ENCODE results near the gene ERVMER34-1.

Gene ERVMER34-1

DNA sequence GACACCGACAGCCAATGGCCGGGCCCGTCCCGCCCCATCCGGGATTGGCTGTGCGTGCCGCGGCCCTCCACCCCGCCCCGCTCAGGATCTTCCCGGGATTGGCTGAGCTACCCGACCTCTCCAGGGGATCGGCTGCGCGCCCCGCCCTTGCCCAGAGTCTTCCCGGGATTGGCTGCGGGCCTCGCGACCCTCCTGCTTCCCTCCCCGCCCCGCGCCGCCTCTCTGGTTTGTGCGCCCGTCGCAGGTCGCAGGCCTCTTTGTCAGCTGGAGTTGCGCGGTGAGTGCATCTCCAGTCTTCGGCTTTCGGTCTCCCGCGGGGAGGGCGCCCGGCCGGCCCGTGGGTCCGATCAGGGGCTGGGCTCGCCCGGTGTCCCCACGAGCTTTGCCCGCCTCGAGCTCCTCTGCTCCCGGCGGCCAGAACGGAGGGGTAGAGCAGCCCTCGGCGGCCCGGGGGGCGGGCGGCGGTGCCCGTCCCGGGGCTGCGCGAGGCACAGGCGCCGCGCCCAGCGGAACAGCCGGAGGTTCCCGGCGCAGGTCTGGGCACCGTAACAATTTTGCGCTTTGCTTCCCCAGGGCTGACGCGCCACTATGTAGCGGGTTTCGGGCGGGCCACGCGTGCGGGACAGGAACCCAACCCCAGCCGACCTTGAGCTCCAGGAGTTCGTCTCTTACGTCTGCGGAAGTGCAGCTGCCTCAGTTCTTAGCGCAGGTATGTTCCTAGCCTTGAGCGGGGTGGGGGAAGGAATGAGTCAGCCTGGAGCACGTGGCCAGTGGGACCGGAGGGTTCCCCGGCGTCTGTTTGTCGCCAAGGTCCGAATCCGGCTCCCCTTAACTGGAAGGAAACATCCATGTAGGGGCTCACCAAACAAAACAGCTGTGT is 38.7 kb downstream of the ERVMER34-1 start:
- TF ChIP-seq EZH2phosphoT487 (IDR thresholded peaks at IDR 0.05; ENCODE audit: low read depth), result no peak
- TF ChIP-seq, protein P1, sequence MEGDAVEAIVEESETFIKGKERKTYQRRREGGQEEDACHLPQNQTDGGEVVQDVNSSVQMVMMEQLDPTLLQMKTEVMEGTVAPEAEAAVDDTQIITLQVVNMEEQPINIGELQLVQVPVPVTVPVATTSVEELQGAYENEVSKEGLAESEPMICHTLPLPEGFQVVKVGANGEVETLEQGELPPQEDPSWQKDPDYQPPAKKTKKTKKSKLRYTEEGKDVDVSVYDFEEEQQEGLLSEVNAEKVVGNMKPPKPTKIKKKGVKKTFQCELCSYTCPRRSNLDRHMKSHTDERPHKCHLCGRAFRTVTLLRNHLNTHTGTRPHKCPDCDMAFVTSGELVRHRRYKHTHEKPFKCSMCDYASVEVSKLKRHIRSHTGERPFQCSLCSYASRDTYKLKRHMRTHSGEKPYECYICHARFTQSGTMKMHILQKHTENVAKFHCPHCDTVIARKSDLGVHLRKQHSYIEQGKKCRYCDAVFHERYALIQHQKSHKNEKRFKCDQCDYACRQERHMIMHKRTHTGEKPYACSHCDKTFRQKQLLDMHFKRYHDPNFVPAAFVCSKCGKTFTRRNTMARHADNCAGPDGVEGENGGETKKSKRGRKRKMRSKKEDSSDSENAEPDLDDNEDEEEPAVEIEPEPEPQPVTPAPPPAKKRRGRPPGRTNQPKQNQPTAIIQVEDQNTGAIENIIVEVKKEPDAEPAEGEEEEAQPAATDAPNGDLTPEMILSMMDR (IDR thresholded peaks at IDR 0.05; ENCODE audit: low read depth, low read length), result no peak
- H3K27ac ChIP-seq (ENCODE audit: low read length), result peak overlapping the region; percentile 85
- no peak overlapping the region for H2AFZ ChIP-seq (ENCODE audit: low read depth, low read length)
- H3K27me3 ChIP-seq (ENCODE audit: low read depth, low read length), result no peaks in the 10 kb centered on the region
- H4K20me1 ChIP-seq (ENCODE audit: insufficient read depth, low read length), result peaks cover 20% of the 10 kb centered on the region
- H3K9me3 ChIP-seq (ENCODE audit: insufficient read depth, low read length), result no peaks in the 10 kb centered on the region
- peak overlapping the region; percentile 89 for H3K4me3 ChIP-seq (ENCODE audit: low read length)
- H3K4me2 ChIP-seq (ENCODE audit: low read length), result peak overlapping the region; percentile 99
- peaks cover 69% of the 10 kb centered on the region for H3K4me1 ChIP-seq (ENCODE audit: low read length)
- peaks cover 42% of the 10 kb centered on the region for H3K36me3 ChIP-seq (replicated peaks; ENCODE audit: low read depth, low read length)
- peaks cover 45% of the 10 kb centered on the region for H3K79me2 ChIP-seq (ENCODE audit: low read length)
- peak overlapping the region; percentile 96 for H3K9ac ChIP-seq (ENCODE audit: low read length)

DNA sequence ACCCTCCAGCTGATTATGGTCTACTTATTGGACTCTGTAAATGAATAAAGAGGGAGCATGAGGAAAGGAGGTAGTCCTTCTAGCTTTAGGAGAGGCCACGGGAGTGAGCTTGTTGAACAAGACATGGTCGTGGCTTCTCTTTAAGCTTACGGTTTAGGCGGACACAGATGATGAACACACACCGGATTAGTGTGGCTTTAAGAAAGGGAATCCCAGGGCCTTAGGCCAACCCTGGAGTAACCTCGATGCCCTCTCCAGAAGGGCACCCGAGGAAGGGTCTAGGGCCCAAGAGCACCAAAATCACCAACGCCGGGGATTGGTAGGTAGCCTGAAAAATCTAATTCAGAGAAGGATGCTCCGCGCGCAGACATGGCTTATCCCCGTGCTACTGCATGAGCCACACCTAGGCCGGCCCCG is 39.4 kb downstream of the ERVMER34-1 start:
- Histone ChIP-seq H3K9ac (ENCODE audit: low read length) (peak overlapping the region; percentile 58), H3K4me3 (ENCODE audit: low read length) (peak overlapping the region; percentile 89)

DNA sequence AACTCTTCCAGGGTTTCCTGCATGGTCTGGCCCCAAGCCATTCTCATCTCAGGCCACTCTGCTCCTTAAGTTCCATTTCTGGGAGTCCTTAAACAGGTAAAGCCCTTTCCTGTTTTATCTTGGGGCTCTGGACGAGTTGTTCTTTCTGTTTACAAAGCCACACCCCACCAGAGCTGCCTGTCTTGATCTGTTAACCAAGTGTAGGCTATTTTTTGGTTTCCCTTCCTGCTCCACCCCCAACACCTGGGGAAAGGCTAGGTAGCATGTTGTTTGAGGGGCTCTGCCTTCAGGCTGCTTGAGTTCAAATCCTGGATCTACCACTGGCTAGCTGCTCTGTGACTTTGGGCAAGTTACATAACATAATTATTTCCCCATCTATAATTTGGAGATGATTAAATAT is 40.0 kb downstream of the ERVMER34-1 start:
- Histone ChIP-seq H3K79me2 (ENCODE audit: low read length) (peaks cover 42% of the 10 kb centered on the region), H3K27me3 (ENCODE audit: low read depth, low read length) (no peaks in the 10 kb centered on the region), H3K4me1 (ENCODE audit: low read length) (peaks cover 58% of the 10 kb centered on the region), H3K9ac (ENCODE audit: low read length) (peak overlapping the region; percentile 58), H4K20me1 (ENCODE audit: insufficient read depth, low read length) (peaks cover 13% of the 10 kb centered on the region), H3K27ac (ENCODE audit: low read length) (peak overlapping the region; percentile 28), H3K9me3 (ENCODE audit: insufficient read depth, low read length) (no peaks in the 10 kb centered on the region), H3K4me2 (ENCODE audit: low read length) (peak overlapping the region; percentile 80), H2AFZ (ENCODE audit: low read depth, low read length) (0 out of 2 replicates have a peak overlapping the region, but pooled peaks have one; percentile 37), H3K36me3 (replicated peaks; ENCODE audit: low read depth, low read length) (peaks cover 33% of the 10 kb centered on the region), H3K4me3 (ENCODE audit: low read length) (peak overlapping the region; percentile 89)
- TF ChIP-seq, protein P1 (IDR thresholded peaks at IDR 0.05; ENCODE audit: low read depth, low read length), result no peak
- no peak for TF ChIP-seq EZH2phosphoT487 (IDR thresholded peaks at IDR 0.05; ENCODE audit: low read depth)

More for the DNA sequence above, 39.4 kb downstream of the ERVMER34-1 start:
- no peak for TF ChIP-seq EZH2phosphoT487 (IDR thresholded peaks at IDR 0.05; ENCODE audit: low read depth)
- TF ChIP-seq, protein P1 (IDR thresholded peaks at IDR 0.05; ENCODE audit: low read depth, low read length), result no peak
- peaks cover 45% of the 10 kb centered on the region for H3K79me2 ChIP-seq (ENCODE audit: low read length)
- H4K20me1 ChIP-seq (ENCODE audit: insufficient read depth, low read length), result peaks cover 19% of the 10 kb centered on the region
- peaks cover 64% of the 10 kb centered on the region for H3K4me1 ChIP-seq (ENCODE audit: low read length)
- H3K27me3 ChIP-seq (ENCODE audit: low read depth, low read length), result no peaks in the 10 kb centered on the region
- H3K36me3 ChIP-seq (replicated peaks; ENCODE audit: low read depth, low read length), result peaks cover 39% of the 10 kb centered on the region
- peak overlapping the region; percentile 37; the same call in 1 of the 2 replicates for H2AFZ ChIP-seq (ENCODE audit: low read depth, low read length)
- H3K27ac ChIP-seq (ENCODE audit: low read length), result peak overlapping the region; percentile 28
- peak overlapping the region; percentile 80 for H3K4me2 ChIP-seq (ENCODE audit: low read length)
- H3K9me3 ChIP-seq (ENCODE audit: insufficient read depth, low read length), result no peaks in the 10 kb centered on the region

DNA sequence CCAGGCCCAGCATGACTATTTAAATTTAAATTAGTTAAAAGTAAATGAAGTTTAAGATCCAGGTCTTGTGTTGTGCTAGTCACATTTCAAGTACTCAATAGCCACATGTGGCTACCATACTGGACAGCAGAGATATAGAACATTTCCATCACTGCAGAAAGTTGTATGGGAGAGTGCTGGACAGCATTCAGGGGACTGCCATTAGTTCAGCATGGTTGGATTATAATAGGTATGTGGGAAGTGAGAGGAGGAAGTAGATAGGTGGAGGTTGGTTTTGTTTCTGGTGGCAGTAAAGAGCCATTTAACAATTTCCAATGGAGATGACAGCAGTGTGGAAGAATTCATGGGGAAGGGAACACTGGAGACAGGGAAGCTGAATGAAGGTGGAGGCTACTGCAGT is 42.1 kb downstream of the ERVMER34-1 start:
- Histone ChIP-seq H3K9me3 (ENCODE audit: insufficient read depth, low read length) (no peaks in the 10 kb centered on the region), H2AFZ (ENCODE audit: low read depth, low read length) (no peak overlapping the region), H3K27me3 (ENCODE audit: low read depth, low read length) (no peaks in the 10 kb centered on the region), H3K4me3 (ENCODE audit: low read length) (no peak overlapping the region), H3K4me2 (ENCODE audit: low read length) (peak overlapping the region; percentile 40), H3K36me3 (replicated peaks; ENCODE audit: low read depth, low read length) (peaks cover 12% of the 10 kb centered on the region), H3K4me1 (ENCODE audit: low read length) (peaks cover 37% of the 10 kb centered on the region), H4K20me1 (ENCODE audit: insufficient read depth, low read length) (no peaks in the 10 kb centered on the region), H3K9ac (ENCODE audit: low read length) (no peak overlapping the region), H3K79me2 (ENCODE audit: low read length) (peaks cover 24% of the 10 kb centered on the region), H3K27ac (ENCODE audit: low read length) (no peak overlapping the region)
- TF ChIP-seq EZH2phosphoT487 (IDR thresholded peaks at IDR 0.05; ENCODE audit: low read depth), result no peak
- TF ChIP-seq, protein P1 (IDR thresholded peaks at IDR 0.05; ENCODE audit: low read depth, low read length), result peak; percentile 5; the same call in 1 of the 2 replicates
